K562 (cell line): ENCODE results near the gene CRADD. TPM values are rescaled to one million over a fixed set of nuclear protein-coding genes. Genes with fewer than 3 reads are reported as not detected.
A peak's percentile ranks its signal among the peaks of the same experiment; 100 is the strongest.

ENCODE experiments used
- E2F6 ChIP-seq, 2 experiments: IDR thresholded peaks; 2 replicates each; pipeline ENCODE4 v1.6.1; 2011; ENCODE audit warnings: borderline replicate concordance in 1 of 2, control low read depth in 1 of 2, low read depth in 1 of 2, low read length in 1 of 2, mild to moderate bottlenecking in 1 of 2, mixed read lengths in 1 of 2, moderate library complexity in 1 of 2; ENCODE audit not compliant: insufficient read depth in 1 of 2, insufficient read length in 1 of 2, poor library complexity in 1 of 2, severe bottlenecking in 1 of 2; ENCODE audit errors: extremely low read depth in 1 of 2
- EWSR1 ChIP-seq: fragments of 450-650 bp; IDR thresholded peaks from 2 replicates; pipeline ENCODE4 v1.6.1; 2018; ENCODE audit warnings: borderline replicate concordance, mild to moderate bottlenecking, low read depth, moderate library complexity; ENCODE audit not compliant: partially characterized antibody
- GABPB1 ChIP-seq: sonication (generic); formaldehyde crosslinking; IDR thresholded peaks from 2 replicates; pipeline ENCODE4 v1.8.0; 2022; ENCODE audit warnings: mild to moderate bottlenecking, missing genetic modification reagents
- HDAC3 ChIP-seq: fragments of 450-650 bp; IDR thresholded peaks from 2 replicates; pipeline ENCODE4 v1.6.1; 2018; ENCODE audit warnings: borderline replicate concordance, mild to moderate bottlenecking, moderate library complexity; ENCODE audit not compliant: partially characterized antibody
- MAZ ChIP-seq, 2 experiments: fragments of 450-650 bp in 1 of 2; sonication (generic) in 1 of 2; formaldehyde crosslinking; IDR thresholded peaks in 1 of 2; conservative IDR thresholded peaks in 1 of 2; 2 replicates each; pipeline versions ENCODE4 v1.4.0 to v1.5.0; 2020; ENCODE audit warnings: mild to moderate bottlenecking in 1 of 2, missing genetic modification reagents in 1 of 2
- RREB1 ChIP-seq: fragments of 250-450 bp; sonication (Bioruptor Pico); IDR thresholded peaks from 2 replicates; pipeline ENCODE4 v1.4.0; 2020
- STAG1 ChIP-seq: sonication (generic); formaldehyde crosslinking; IDR thresholded peaks from 2 replicates; pipeline ENCODE4 v1.5.0; 2020; ENCODE audit warnings: missing genetic modification reagents, borderline replicate concordance
- STAT5A ChIP-seq: IDR thresholded peaks from 2 replicates; pipeline ENCODE4 v1.6.1; 2012; ENCODE audit warnings: low read length, inconsistent platforms, borderline replicate concordance
- ZNF12 ChIP-seq: sonication (generic); formaldehyde crosslinking; IDR thresholded peaks from 2 replicates; pipeline ENCODE4 v1.4.0; 2020; ENCODE audit warnings: mild to moderate bottlenecking, missing genetic modification reagents
- ZNF133 ChIP-seq: fragments of 250-450 bp; sonication (Bioruptor Pico); IDR thresholded peaks from 2 replicates; pipeline ENCODE4 v1.4.0; 2020; ENCODE audit warnings: mild to moderate bottlenecking
- ZNF232 ChIP-seq: sonication (generic); formaldehyde crosslinking; IDR thresholded peaks from 2 replicates; pipeline ENCODE4 v1.8.0; 2022; ENCODE audit warnings: mild to moderate bottlenecking, missing genetic modification reagents
- ZNF384 ChIP-seq: IDR thresholded peaks from 2 replicates; pipeline ENCODE4 v1.6.1; 2012; ENCODE audit warnings: low read depth, low read length, improper control_type of control experiment
- polyA plus RNA-seq, 8 experiments: library from polyadenylated mRNA; depleted of rRNA in 4 of 8; stranded (reverse) in 5 of 8; unstranded in 3 of 8; fragments of >200 nt; fragmentation: Nextera tagmentation in 2 of 8; fragmentation: Illumina TruSeq in 1 of 8; extraction: Ambion mirVana in 2 of 8; extraction: Trizol in 1 of 8; gene quantifications; 2 replicates each; pipeline versions ENCODE4 v1.2.1 to v1.2.3, GENCODE V29; 2011 to 2014; ENCODE audit warnings: inconsistent platforms in 1 of 8, missing spikeins in 1 of 8
- total RNA-seq, 7 experiments: library from RNA; depleted of rRNA in 6 of 7; stranded (reverse); fragments of >200 nt in 6 of 7; fragmentation: Illumina TruSeq in 2 of 7; extraction: Trizol in 2 of 7; gene quantifications; 2 replicates each; pipeline versions ENCODE4 v1.2.1 to v1.2.3, GENCODE V29; 2011 to 2021; ENCODE audit warnings: low replicate concordance in 1 of 7
- TF ChIP-seq, protein P1 (sequence below): conservative IDR thresholded peaks from 2 replicates; pipeline ENCODE4 v1.6.1; 2011; ENCODE audit warnings: low read depth, mild to moderate bottlenecking, low read length; ENCODE audit not compliant: control insufficient read depth
- TF ChIP-seq, protein P2 (sequence below), 2 experiments: IDR thresholded peaks; 2 replicates each; pipeline ENCODE4 v1.6.1; 2012; ENCODE audit warnings: improper control_type of control experiment in 2 of 2, low read depth in 2 of 2, low read length in 2 of 2, borderline replicate concordance in 1 of 2

Gene CRADD
- total and polyA plus RNA-seq, 9 of the 15 experiments (the other 6 are each of a cell fraction or from before 2014, with no cell fraction given), result 20.5 to 41.1 (median 25.9) TPM

DNA sequence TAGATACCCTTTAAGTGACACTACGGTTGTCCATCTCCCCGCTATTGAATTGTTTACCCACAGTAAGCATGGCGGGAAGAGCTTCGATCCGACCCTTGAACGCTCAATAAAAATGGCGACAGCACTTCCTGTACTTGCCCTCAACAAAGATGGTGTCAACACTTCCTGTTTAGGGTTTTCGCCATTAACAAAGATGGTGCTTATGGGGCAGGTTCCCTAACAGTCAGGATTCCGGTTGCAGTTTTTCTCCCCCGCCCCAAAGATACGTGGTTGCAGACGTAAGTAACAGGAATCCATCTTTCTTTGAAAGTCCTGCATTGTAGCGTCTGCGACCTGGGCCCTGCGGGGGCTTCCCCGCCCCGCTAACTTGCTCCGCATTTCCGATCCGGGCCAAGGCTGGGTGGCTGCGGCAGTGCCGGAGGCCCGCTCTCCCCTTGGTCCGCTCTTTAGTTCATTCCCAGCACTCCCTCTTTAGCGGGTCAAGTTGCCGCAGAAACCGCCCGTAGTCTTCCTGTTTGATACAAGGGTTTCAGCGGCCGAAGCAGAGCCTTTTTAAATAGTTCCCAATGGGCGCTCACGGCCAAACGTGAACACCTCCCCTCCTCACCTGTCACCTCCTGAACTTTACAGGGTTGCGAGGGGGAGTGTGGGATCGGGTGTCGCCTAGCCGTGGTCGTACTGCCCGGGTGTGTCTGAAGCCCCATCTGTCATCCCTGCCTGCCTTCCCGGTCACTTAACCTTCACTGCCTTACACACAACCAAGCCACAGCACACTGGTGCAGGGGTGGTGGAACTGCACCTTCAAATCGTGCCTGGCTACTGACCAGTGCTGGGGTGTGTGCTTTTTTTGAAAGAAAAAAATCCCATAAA lies at the start of gene CRADD (continued):
- peak; percentile 29 to 44 for TF ChIP-seq E2F6 (IDR thresholded peaks at IDR 0.05; ENCODE audit: borderline replicate concordance in 1 of 2, extremely low read depth in 1 of 2, insufficient read depth in 1 of 2, insufficient read length in 1 of 2, low read depth in 1 of 2, low read length in 1 of 2, poor library complexity in 1 of 2, severe bottlenecking in 1 of 2)
- no peak for TF ChIP-seq STAG1
- TF ChIP-seq RREB1 (CRISPR knock-in tag), result no peak
- TF ChIP-seq STAT5A, result no peak; the same call in 1 of the 2 replicates
- peak; percentile 94 for TF ChIP-seq GABPB1
- no peak for TF ChIP-seq ZNF232 (CRISPR knock-in tag)
- TF ChIP-seq ZNF12, result no peak; the same call in 1 of the 2 replicates
- no peak for TF ChIP-seq ZNF384
- TF ChIP-seq, protein P1, sequence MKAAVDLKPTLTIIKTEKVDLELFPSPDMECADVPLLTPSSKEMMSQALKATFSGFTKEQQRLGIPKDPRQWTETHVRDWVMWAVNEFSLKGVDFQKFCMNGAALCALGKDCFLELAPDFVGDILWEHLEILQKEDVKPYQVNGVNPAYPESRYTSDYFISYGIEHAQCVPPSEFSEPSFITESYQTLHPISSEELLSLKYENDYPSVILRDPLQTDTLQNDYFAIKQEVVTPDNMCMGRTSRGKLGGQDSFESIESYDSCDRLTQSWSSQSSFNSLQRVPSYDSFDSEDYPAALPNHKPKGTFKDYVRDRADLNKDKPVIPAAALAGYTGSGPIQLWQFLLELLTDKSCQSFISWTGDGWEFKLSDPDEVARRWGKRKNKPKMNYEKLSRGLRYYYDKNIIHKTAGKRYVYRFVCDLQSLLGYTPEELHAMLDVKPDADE, result peak; percentile 85
- no peak for TF ChIP-seq ZNF133
- TF ChIP-seq EWSR1, result no peak
- peak; percentile 63 to 65; a peak in 3 of 4 replicates for TF ChIP-seq MAZ (CRISPR knock-in tag; conservative IDR thresholded peaks at IDR 0.05 in 1 of 2, IDR thresholded peaks at IDR 0.05 in 1 of 2)
- TF ChIP-seq, protein P2, sequence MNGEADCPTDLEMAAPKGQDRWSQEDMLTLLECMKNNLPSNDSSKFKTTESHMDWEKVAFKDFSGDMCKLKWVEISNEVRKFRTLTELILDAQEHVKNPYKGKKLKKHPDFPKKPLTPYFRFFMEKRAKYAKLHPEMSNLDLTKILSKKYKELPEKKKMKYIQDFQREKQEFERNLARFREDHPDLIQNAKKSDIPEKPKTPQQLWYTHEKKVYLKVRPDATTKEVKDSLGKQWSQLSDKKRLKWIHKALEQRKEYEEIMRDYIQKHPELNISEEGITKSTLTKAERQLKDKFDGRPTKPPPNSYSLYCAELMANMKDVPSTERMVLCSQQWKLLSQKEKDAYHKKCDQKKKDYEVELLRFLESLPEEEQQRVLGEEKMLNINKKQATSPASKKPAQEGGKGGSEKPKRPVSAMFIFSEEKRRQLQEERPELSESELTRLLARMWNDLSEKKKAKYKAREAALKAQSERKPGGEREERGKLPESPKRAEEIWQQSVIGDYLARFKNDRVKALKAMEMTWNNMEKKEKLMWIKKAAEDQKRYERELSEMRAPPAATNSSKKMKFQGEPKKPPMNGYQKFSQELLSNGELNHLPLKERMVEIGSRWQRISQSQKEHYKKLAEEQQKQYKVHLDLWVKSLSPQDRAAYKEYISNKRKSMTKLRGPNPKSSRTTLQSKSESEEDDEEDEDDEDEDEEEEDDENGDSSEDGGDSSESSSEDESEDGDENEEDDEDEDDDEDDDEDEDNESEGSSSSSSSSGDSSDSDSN (IDR thresholded peaks at IDR 0.05; ENCODE audit: borderline replicate concordance in 1 of 2, low read depth in 2 of 2, low read length in 2 of 2), result peak; percentile 63 to 70; a peak in 2 of 4 replicates
- TF ChIP-seq HDAC3, result no peak
